Right renal cortex interstitium (tissue), 3 donors: ENCODE measurements around the gene PRKAG2. TPM values are rescaled to one million over a fixed set of nuclear protein-coding genes. Genes with fewer than 3 reads are reported as not detected.
A peak's percentile ranks its signal among the peaks of the same experiment; 100 is the strongest.
"Not testable (repeated sequence)": the region's sequence is repeated elsewhere in the genome, so short reads cannot be mapped to it uniquely, and the experiment has no call there.

Experiments used
- DNase-seq, 3 donors: peaks; one replicate each; pipeline ENCODE4 v3.0.0-alpha.2; 2013; ENCODE audit warnings: low read depth in 3 of 3, low spot score in 2 of 3
- polyA plus RNA-seq, 3 donors: library from polyadenylated mRNA; unstranded; fragments of 120-200 nt; gene quantifications; one replicate each; pipeline ENCODE4 v1.2.1, GENCODE V29; 2013; ENCODE audit not compliant: insufficient read length in 3 of 3

The PRKAG2 gene
- polyA plus RNA-seq, 3 donors = 29.7 to 30.4 (median 30.0) TPM

- DNase-seq = peak in 1 of 3 donors; percentile 32
Measured at GRCh38 chr7:151794508-151795167, 82.3 kb downstream of the PRKAG2 start.

DNA sequence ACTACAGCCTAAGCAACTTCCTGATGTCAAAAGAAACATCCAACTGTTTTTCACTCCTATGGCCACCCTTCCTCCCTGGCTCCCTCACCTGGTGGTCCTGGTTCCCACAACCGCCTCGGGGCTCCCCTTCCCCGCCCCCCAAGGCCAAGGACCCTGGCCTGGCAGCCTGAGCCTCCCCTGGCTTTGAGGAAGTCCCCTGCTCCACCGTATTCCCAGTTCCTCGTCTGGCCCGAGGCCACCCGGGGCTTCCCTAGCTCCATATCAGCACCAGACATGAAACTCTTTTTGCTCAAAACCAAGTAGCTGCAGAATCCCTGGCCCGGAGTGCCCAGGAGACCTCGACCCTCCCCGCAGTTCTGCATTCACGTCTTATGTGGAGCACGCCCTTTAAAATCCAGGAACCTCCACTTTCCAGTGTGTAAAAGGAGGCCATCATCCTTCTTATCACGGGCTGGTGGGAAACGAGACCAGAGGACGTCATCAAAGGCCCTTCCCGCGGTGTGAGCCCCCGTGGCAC is 82.9 kb downstream of the PRKAG2 start:
- DNase-seq = no peak

DNA sequence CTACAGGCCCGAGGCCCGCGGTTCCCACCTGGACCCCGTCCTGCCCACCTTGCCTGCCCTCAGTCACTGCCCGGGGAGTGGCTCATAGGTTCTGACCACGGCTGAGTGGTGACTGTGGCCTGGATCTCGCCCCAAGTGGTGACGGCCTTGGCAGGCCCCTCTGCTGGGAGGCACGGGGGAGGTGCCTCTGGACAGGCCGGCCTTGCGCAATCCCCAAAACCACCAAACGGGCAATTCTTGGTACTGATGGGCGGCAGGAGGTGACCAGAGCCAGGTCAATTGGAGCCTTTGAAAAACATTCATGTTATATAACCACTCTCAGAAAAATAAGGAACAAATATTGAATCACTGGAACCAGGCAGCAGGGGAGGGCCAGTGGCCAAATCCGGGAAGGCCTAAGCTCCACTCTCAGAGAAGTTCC is 83.4 kb downstream of the PRKAG2 start:
- no peak for DNase-seq

GRCh38 chr7:151792636-151793035 is 84.3 kb downstream of the PRKAG2 start:
- DNase-seq = no peak

- DNase-seq = no peak
Measured at GRCh38 chr7:151792086-151792485, 84.8 kb downstream of the PRKAG2 start.

GRCh38 chr7:151790830-151791620 is 85.9 kb downstream of the PRKAG2 start:
- DNase-seq = no peak

- DNase-seq = no peak
Measured at GRCh38 chr7:151790095-151790829, 86.7 kb downstream of the PRKAG2 start.

GRCh38 chr7:151789380-151789947 is 87.5 kb downstream of the PRKAG2 start:
- no peak for DNase-seq

- DNase-seq = no peak
Measured at GRCh38 chr7:151787348-151787747, 89.6 kb downstream of the PRKAG2 start.

DNA sequence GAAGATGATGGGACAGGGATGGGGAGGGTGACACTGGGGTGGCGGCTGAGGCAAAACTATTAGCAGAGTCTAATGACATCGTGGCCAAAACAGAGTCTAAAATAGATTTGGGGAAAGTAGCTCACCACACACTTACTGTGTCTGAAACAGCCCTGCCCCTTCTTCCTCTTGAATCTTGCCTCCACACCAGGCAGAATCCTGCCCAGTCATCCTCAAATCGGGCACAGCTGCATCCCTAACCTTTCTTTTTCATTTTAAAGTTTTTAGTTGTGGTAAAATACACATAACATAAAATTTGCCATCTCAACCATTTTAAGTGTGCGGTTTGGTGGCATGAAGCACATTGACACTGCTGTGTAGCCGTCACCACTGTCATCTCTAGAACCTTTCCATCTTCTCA is 90.0 kb downstream of the PRKAG2 start:
- DNase-seq = no peak

DNA sequence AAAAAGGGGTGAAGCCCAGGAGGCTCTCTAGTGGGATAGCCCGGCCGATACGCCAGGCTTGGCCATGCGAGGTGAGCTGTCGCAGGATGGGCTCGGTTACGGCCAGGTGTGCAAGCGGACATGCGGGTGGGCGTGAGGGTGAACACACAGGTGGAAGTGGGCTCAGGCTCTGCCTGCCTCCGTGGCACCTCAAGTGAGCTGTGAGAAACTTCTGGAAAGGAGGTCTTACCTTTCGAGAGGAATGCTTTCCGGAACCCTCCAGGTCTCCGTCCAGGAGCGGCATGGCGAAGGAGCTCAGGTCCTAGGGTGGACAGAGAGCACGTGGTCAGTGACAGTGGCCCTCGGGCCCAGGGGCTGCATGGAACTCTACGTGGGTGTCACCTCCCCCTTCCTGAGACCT is 90.7 kb downstream of the PRKAG2 start:
- no peak for DNase-seq

DNA sequence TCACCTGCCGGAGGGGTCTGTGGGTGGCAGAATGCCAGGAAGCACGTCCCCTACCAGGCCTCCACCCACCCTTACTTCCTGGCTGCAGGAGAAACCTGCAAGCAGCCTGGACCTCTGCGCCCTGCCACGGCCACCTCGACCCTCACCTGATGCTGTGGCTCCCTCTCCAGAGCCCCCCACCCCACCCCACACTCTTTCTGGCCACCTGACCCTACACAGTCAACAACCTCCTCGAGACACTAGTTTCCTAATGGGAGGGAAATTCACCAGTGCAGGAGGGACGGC is 91.3 kb downstream of the PRKAG2 start:
- DNase-seq = no peak

- DNase-seq = no peak
Measured at GRCh38 chr7:151784853-151785680, 91.8 kb downstream of the PRKAG2 start.

GRCh38 chr7:151783958-151784575 is 92.8 kb downstream of the PRKAG2 start:
- no peak for DNase-seq

DNA sequence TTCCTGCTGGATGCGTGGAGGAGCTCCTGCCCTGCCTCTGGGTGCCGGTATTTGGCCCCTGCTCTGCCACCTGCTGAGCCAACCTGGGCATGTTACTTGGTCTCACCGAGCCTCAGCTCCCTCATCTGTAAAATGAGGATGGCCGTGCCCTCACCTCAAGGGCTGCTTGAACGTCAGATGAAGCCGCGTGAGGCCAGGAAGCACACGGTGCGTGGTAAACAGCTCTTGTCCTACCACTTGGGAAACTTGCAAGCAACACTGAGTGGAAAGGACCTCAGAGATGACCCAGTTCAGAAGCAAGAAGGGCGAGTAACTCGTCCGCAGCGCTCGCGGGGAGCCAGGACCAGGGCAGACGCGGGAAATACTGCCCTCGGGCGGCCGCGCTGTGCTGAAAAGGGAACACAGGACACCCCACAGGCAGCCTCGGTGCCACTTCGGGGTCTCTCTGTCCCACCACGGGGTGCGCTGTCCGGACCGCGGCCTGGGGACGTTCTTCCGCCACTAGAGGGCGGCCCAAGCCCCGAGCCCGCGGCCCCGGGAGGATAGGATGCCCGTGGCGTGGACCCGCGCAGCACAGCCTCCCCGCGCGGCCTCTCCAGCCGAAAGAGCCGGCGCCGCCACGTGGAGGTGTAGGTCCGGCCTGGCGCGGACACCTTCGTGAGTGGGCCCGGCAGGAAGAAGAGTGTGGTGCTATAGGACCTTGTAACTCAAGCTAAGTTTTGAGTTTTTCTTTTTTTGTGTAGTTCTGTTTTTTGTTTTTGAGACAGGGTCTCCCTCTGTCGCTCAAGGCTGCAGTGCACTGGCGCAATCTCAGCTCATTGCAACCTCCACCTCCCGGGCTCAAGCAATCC is 94.1 kb downstream of the PRKAG2 start:
- DNase-seq = no peak

GRCh38 chr7:151782256-151782597 is 94.7 kb downstream of the PRKAG2 start:
- DNase-seq = not testable (repeated sequence)

DNA sequence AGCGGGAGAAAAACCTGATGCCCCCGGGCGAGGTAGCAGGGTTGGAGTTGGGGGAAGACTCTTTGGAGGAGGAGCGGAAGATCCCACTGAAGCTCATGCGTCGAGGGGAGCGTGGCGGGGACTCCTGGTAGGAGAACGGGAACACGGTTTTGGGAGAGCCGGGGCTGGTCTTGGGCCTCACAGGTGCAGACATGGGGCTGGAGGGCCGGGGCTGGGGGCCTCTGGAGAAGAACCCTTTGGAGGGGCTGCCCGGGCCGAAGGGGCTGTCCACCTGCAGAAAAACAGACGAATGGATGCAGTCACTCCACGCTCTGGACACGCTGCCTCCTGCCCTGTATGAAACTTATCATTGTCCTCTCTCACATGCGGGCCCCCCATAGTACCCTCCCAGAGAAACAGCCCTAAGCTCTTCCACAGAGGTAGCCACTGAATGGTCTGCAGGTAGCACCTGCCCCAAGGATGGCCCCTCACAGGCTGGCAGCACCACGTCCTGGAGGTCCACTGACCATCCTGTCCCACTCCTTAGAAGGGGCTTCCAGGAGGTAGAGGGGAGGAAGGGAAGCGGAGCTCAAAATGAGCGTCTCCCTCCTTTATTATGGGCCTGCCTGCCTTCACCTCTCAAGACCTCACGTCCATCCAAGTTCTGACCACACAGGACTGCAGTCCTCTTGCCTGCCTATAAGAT is 95.6 kb downstream of the PRKAG2 start:
- no peak for DNase-seq

- no peak for DNase-seq
Measured at GRCh38 chr7:151780631-151781030, 96.3 kb downstream of the PRKAG2 start.

- DNase-seq = no peak
Measured at GRCh38 chr7:151779678-151780077, 97.2 kb downstream of the PRKAG2 start.
